Panc1 (cell line): ENCODE results near the gene ADSS1.

Source experiments
- SIN3A ChIP-seq: IDR thresholded peaks from 2 replicates; pipeline ENCODE4 v1.6.1; 2012; ENCODE audit warnings: low read depth, mild to moderate bottlenecking, low read length, moderate library complexity, borderline replicate concordance; ENCODE audit not compliant: insufficient read depth
- TF ChIP-seq, protein P1 (sequence below): fragments of 450-650 bp; IDR thresholded peaks from 2 replicates; pipeline ENCODE4 v1.5.1; 2017; ENCODE audit warnings: mild to moderate bottlenecking

DNA sequence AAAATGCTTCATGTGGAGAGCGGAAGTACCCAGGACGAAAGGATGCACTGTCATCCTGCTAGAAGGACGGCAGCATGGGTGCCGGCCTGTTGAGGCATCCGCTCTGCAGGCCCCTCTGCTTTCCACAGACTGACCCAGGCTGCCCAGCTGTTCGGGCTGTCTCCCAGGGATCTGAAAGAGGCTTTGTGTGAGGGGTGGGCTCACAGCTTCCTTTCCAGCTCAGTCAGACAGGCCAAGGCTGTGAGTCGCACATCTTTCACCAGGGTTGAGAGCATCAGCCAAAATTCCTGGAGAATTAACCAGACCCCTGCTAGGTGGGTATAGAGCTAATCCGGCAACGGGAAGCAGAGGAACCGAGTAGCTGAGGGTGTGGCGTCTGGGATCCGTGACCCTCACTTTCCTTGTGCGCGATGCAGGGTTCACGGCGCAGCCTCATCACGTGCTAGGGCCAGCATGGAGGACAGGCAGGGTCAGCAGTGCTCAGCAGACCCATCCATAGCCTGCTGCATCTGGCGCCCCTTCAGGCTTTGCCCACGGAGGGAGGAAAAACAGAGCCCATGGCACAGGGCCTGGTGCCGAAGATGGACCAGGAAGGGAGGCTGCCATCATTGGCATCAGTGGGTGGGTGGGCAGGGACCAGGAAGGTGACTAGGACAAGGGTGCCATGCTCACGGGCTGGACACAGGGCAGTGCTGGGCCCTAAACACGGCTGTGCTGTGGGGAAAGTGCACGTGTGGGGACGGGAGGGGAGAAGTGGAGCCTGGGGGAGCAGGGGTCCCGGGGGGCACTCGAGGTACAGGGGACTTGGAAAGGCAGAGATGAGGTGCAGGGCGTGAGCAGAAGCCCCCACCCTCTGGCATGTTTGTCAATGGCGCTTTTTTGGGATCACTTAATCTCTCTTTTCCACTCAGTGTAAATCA is 19.7 kb downstream of the ADSS1 start:
- TF ChIP-seq, protein P1, sequence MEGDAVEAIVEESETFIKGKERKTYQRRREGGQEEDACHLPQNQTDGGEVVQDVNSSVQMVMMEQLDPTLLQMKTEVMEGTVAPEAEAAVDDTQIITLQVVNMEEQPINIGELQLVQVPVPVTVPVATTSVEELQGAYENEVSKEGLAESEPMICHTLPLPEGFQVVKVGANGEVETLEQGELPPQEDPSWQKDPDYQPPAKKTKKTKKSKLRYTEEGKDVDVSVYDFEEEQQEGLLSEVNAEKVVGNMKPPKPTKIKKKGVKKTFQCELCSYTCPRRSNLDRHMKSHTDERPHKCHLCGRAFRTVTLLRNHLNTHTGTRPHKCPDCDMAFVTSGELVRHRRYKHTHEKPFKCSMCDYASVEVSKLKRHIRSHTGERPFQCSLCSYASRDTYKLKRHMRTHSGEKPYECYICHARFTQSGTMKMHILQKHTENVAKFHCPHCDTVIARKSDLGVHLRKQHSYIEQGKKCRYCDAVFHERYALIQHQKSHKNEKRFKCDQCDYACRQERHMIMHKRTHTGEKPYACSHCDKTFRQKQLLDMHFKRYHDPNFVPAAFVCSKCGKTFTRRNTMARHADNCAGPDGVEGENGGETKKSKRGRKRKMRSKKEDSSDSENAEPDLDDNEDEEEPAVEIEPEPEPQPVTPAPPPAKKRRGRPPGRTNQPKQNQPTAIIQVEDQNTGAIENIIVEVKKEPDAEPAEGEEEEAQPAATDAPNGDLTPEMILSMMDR, result no peak
- TF ChIP-seq SIN3A, result no peak
